Measurements from ENCODE around the gene EXOG.
A peak's percentile ranks its signal among the peaks of the same experiment; 100 is the strongest.

The EXOG gene, protein sequence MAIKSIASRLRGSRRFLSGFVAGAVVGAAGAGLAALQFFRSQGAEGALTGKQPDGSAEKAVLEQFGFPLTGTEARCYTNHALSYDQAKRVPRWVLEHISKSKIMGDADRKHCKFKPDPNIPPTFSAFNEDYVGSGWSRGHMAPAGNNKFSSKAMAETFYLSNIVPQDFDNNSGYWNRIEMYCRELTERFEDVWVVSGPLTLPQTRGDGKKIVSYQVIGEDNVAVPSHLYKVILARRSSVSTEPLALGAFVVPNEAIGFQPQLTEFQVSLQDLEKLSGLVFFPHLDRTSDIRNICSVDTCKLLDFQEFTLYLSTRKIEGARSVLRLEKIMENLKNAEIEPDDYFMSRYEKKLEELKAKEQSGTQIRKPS
- 21.4 reads per million, percentile 48 among the genes with 10 or more reads in this experiment for total RNA-seq

DNA sequence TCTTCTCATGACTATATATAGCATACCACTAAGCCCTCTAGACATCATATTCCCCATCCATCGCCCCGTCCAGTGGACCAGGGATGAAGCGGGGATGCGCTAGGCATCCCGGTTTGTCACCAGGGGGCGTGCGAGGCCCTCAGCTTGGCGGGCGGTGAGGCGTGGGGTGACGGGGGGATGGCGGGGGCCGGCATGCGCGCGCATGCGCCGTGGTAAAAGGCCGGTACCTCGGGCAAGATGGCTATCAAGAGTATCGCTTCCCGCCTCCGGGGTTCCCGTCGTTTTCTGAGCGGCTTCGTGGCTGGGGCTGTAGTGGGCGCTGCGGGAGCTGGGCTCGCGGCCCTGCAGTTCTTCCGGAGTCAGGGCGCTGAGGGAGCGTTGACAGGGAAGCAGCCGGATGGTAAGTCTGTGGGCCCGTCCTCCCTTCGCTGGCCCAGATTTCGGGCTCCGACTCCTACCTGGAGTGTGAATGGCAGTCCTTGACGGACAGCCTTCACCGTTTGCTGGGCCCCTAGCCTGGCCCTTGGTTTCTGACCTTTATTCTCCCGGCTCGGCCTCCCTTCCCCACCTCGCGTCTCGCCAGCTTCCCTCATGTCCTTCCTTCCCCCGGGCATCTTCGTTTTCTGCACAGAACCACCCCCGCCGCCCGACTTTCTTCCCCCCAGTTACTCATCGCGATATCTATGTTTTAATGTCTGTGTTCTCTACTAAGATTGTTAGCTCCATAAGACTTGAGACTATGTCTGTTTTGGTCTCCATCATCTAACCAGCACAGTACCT, at the start of gene EXOG:
Gene EXOG, plus strand, starts transcription at position 210 of the 780 bp plus-strand sequence. Its CDS starts 28 bp downstream, at position 238.
- peak; percentile 93 for DNase-seq

DNA sequence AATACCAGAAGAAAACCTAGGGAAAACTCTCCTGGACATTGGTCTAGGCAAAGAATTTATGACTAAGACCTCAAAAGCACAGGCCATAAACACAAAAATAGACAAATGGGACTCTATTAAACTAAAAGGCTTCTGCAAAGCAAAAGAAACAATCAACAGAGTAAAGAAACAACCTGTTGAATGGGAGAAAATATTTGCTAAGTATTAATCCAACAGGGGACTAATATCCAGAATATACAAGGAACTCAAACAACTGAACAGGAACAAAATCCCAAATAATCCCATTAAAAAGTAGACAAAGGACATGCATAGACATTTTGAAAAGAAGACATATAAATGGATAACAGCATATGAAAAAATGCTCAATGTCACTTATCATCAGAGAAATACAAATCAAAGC, 49.3 kb upstream of the EXOG start:
- no peak for DNase-seq

DNA sequence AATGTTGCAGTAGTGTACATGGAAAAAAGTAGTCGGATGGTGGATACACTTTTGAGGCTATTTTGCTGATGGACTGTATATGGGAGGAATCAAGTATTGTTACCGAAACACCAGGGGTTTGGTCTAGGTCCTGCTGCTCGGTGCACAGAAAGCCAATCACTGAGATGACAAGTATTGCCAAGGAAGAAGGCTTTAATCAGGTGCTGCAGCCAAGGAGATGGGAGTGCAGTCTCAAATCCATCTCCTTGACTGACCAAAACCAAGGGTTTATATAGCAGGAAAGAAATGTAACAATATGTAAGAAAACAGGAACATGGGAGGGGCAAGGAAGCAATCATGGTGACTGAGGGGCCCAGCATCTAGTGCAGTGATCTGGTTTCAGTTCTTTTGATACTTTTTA, 45.3 kb upstream of the EXOG start:
- no peak for DNase-seq

DNA sequence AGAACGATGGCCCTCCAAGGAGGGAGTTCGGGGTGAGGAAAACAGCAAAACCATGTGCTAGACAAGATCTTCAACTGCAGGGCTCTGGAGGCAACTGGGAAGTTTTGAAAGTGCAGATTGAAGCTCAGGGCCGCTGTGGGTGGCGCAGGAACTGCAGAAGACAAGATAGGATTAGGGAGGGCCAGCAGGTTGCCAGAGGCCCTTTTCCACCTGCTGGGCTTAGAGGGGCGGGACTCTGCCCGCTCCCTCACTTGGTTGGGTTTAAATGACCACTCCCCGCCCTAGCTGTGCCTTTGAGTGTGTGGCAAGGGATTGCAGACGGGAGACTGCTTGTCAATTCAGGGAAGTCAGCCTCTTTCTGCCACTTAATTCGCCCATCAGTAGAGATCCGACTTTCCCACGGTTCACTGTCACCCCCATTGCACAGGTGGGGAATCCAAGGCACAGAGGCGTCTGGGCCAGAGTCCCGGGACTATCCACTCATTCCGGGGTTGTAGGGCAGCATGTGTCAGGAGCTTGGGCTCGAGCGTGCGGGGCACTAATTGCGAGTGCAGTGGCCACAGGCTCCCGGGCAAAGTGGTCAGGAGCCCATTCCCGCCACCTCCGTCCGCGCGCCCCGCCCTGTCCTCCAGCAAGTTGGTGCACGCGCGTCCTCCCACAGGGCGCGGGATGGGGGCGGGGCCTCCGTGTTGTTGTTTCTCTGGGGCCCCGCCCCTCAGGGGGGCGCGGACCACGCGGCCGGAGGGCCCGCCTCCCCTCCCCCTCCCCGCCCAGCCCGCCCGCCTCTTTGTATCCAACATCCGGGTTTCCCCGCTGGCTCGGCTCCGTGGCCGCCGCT, 42.8 kb upstream of the EXOG start, which contains the start of gene ACVR2B:
Gene ACVR2B, plus strand, starts transcription at position 816 of the 838 bp plus-strand sequence. CDS start 433 bp downstream, outside the sequence.
- DNase-seq: peak; percentile 35

DNA sequence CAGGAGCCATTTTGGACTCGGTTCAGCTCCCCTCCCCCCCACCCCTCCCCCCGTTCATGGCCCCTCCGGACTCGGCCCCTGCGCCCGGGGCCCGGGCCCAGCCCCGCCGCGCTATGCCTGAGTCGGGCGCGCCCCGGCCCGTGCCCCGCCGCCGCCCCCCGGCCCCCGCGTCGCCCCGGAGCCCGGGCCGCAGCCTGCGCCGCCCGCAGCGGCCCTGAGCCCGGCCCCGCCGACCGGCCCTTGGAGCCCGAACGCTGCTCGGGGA, 42.3 kb upstream of the EXOG start:
- DNase-seq: no peak

DNA sequence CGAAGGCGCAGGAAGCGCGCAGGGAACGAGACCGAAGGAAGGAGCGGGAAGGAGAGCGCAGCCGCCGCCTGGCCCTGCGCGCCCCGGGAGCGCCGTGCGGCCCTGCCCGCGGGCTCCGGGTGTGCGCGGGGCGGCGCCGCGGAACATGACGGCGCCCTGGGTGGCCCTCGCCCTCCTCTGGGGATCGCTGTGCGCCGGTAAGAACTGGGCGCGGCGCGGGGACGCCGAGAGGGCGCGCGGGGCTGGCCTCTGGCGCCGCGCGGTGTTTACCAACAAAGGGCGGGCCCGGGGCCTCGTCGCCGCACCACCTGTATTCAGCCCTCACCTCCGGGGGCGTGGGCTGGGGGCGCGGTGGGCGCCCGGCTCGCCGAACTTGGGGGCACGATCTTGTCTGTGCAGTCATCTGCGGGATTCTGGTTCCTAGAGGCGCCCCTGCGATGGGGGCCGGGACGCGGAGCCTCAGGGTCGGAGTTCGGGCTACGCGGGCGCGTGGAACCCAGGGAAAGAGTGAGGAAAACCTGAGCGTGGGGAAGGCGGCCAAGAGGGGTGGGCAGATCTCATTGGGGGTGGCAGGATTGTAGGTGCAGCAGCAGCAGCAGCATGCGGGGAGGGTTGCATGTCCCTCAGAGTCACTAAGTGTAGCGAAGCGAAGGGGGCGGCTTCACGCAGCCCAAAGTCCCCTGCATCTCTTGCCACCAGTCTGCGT, 41.8 kb upstream of the EXOG start:
- no peak for DNase-seq

DNA sequence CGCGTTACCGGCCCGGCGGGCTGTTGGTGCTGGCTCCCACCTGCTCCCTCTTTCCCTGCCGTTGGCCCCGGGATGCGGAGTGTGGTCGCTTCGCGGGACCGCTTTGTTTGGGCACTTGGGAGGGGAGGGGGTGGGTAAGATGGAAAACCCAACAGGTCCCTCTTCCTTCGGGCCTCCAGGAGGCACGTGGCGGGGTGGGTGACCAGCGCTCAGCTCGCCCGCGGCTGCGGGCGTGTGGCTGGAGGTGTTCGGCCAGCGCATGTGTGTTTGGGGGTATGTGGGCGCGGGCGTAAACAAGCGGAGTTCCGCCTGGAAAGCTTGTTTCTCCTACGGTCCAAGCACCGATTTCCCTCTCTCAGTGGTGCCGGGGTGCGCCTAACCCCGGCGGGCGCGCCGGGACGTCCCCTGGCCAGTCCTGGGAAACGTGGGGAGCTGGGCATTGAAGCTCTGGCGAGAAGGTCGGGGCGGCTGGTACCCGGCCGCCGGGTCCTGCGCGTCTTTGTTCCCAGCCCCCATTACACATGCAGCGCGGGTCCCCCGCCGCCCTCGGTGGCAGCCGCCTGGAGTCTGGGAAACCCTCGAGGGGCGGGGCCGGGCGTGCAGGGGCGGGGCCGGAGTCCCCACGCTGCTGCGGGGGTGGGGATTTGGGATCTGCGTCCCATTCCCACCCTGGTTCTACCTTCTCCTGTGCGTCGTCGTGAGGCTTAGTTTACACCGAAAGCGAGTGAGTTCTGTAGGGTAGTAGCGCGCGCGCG, 41.1 kb upstream of the EXOG start:
- DNase-seq: no peak

DNA sequence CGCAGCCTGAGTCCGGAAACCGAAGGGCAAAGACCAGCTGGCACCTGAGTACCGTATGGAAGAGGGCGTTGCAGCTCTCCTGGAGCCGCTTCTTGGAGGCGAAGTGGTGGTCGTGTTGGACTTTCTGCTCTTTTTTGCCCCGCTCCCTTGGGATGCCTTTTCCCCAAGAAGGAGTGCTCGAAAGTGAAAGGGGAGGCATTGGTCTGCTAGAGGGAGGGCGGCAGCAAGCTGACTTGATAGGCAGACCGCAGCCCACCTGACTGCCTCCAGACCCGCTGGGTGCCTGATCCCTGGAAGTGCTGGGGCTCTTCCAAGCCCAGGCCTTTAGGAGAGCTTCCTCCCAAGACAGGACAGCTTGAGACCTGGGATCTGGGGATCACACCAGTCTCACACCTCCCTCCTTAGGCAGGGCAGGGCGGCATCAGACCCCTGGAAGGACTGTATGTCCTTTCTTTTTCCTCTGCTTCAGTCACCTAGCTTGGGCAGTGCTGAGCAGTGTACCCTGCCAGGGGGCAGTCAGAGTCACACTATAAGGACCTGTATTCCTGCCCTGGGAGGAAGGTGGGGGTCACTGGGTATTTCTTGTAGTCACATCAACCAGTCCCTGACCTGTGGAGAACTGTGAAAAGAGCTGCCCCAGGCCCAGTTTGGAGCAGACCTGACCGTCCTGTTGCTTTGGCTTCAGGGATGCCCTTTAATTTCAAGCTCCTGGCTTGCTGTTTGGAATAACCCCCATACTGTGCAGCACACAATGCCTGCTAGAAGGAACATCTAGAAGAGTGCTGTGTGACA, 40.3 kb upstream of the EXOG start:
- DNase-seq: no peak

DNA sequence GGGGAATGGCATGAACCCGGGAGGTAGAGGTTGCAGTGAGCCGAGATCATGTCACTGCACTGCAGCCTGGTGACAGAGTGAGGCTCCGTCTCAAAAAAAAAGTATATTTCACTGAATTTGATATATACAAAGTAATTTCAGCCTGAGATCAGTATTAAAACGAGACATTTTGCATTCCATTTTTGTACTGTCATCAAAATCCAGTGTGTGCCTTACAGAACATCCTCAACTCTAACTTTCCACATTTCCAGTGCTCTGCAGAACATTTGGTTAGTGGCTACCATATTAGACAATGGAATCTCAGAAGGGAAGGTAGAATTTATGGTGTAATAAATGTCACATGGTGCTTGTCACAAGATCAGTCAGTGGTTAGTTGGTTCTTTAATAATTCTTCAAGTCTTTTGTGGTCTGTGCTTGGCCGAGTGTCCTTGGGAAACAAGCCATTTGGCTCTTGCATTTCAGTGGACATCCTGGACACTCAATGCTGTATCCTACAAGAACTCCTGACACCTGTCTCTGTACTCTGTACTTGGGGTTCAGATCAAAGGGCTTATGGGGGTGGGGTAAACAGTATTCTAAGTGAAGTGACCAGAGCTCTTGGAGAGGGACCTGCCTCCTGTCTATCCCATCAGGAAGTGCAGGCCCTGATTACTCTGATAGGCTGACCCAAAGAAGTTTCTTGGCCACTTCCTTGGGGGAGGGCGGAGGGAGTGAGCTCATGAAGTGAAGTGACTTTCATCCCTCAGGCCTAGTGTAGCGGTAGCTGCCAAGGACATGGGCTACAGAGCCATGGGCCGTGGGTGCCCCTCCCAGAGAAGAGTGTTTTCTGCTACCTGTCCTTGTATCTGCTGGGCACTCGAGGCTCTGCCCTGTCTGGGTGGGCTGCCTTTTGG, 38.8 kb upstream of the EXOG start:
- DNase-seq: no peak

DNA sequence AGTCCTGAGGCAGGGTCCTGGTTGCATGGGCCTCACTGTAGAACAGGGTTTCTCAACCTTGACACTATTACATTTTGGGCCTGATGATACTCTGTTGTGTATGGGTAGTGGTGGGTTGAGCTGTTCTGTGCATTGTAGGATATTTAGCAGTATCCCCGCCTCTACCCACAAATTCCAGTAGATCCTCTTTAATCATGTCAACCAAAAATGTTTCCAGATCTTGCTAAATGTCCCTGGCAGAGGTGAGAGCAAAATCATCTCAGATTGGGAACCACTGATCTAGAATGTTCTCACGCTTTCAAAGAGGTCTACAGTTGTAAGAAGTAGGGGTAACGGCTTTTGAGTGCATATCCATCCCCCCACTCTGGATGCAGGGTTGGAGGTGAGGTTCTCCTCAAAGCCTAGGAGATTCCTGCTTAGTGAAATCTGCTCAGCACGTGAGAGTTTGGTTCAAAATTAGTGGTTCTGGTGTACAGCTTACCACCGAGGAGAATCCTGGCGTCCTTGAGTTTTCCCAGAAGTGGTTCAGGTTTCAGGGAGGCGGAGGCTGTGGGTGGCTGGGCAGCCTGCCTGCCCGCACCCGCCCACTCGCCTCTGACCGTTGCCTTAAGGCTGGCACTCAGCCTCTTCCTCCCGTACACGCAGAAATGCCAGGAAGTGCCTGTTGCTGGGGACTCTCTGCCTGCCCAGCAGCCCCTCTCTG, 37.2 kb upstream of the EXOG start:
- DNase-seq: no peak

DNA sequence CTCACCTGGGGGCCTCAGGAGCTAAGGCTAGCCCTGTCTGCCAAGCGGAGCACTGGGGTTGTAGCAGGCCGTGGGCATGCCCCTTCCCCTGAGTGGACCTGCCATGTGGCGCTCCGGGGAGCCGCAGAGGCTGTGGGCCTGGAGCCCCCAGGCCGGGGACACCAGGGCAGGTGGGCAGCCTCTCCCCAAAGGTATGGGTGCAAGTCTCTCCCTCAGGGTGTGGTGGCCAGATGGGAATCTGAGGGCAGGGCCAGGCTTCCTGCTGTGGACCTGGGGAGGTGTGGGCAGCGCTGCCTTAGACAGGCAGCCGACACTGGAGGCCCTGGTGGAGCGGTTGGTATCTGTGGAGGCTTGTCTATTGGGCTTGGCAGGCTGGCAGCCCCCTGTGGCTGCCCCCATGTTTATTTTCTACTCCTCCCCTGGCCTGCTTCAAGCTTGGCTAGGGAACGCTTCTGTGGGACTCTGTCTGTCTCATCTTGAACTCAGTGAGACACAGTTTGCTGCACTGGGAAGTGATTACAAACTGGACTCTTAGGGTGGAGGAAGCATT, 36.6 kb upstream of the EXOG start:
- DNase-seq: no peak

DNA sequence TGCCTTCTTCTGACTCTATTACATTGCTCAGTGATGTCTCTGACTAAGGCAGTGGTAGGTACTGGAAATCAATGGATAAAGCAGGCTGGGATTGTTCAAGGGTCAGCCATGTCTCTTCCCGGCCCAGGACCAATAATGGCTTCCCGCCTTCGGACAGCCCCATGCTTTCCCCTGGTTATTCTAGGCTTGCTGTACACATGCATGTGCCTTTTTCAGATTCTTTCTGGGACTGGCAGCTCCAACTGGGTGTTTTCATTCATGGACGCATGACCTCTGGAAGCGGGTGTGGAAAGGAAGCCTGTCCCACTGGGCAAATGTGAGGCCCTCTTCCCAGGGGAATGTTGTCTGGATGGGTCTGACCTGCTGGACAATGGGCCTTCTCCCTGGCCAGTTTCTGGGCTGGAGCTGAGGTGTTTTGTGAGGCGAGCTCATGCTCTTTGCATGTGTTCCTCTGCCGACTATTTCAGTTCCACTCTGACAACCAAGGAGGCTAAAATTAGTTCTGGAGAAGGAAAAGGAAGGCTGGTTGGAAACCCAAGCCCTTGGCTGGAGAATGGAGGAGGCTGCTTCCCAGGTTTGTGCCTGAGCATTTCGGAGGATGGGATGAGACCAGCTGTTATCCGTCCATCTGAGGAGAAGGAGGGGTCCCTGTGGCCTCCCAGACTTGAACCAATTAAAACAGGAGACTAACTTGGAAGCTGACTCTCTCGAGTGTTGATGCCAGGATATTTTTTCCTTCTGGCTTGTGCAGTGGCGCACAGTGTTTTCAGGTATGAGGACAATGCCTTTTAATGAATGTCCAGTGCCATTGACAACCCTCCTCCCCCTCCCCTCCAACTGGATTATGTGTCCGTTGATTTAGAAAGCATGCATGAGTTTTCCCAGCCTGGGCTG, 35.5 kb upstream of the EXOG start:
- DNase-seq: no peak

DNA sequence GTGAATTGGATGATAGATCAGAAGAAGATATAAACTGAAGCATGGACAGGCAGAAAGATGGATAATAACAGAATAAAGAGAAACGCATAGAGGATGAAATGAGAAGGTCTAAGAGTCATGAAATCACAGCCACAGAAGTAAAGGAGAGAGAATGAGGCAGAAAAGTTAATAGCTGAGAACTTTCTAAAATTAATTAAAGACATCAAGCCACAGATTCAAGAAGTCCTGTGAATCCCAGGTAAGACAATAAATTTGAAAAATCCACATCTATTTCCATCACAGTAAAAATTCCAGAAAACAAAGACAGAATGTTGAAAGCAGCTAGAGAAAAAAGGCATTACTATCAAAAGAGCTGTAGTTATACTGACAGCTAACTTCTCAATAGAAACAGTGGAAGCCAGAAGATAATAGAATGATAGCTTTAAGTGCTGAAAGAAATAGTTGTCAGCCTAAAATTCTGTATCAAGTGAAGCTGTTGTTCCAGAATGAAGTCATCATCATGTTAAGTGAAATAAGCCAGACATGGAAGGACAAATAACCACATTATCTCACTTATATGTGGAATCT, 30.5 kb upstream of the EXOG start:
- no peak for DNase-seq

DNA sequence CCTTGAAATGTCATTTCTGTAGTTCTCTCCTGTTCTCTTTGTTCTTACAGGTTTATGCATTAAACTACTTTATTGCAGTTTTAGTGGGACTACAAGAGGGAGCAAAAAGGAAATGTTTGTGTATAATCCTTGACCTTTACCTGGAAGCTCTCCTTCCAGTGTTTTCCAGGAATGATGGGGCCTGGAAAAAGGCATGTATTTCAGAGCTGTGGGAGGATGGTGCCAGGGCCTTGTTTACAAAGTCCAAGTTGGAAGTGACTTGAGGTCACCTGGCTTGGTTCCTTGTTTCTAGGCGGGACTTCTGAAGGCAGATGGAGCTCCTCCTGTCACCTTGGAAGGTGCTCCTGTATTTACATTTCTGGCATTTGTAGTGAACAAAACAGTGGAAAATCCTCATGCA, 27.4 kb upstream of the EXOG start:
- DNase-seq: no peak

DNA sequence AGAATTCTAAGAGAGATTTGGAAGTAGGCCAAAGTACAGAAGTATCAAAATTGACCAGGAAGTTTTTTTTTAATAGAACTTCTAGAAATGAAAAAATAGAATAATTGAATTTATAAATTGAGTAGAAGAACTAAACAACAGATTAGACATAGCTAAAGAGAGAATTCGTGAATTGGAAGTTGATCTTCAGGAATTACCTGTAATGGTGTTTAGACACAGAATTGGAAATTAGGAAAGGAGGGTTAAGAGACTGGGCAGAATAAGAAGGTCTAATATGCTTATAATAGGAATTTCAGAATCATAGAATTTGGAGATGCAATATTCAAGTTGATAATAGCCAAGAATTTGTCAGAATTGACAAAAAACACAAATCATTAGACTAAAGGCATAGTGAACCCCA, 26.3 kb upstream of the EXOG start:
- no peak for DNase-seq

DNA sequence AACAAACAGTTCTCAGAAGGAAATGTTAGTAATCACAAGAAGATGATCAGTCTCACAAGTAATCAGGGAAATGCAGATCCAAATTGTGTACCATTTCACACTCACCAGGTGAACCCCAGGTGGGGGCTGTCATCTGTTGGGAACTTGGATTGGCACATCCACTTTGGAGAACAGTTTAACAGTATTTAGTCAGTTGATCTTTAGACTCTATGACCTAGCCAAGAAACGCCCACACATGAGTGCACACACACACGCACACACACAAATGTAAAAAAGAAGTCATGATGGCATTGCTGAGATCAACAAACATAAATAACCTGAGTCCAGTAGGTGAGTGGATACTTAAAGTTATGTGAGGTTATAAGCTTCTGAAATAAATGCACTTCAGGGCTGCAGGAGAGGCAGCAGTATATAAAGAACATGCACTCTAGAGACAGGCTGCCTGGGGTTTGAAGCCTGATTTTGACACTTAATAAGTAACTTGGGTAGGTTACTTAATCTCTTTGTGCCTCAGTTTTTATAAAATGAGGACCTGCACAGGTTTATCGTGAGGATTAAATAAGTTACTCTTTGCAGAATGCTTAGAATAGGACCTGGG, 24.8 kb upstream of the EXOG start:
- no peak for DNase-seq

DNA sequence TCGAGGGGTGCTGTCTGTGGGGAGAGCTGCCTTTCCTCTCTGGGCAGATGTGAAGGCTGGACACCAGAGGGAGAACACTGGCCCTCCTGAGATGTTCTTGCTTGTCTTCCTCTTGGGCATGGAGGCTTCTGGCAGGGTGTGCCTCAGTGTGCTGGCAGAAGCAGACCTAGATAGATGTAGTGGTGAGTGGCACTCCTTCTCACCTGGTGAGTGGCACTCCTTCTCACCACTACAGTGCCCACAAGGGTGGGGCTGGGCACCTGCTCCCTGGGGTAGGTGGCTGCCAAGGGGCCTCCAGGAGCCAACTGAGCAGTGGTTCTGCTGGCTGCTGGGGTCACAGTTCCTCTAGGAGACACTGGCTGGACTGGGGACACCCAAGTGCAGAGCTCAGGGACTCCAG, 23.8 kb upstream of the EXOG start:
- no peak for DNase-seq

Measured in effector CD4-positive, alpha-beta T cell (primary cell).